Measurements from ENCODE around the gene TOMM20L. TPM values are rescaled to one million over a fixed set of nuclear protein-coding genes. Genes with fewer than 3 reads are reported as not detected.

The TOMM20L gene
- total and polyA plus RNA-seq, 2 of the 8 experiments (the other 6 are each of a cell fraction or from before 2014, with no cell fraction given) = not detected

Small RNAs within 50 kb of the gene (small RNA-seq; reads per million reads assigned to genes)
- gene RF00019 (ENCODE audit: insufficient read depth) = not detected

Other genes starting within 250 kb of the TOMM20L start
- 24.8 and 25.4 TPM in 2 replicates for gene ARMH4, start 243.7 kb upstream of the TOMM20L start, total RNA-seq (2021; fragmentation: NEBNext Ultra II Directional; extraction: Animal tissue kit (Norgen Biotek cat#: 25700))
- gene ARMH4, start 243.7 kb upstream of the TOMM20L start, polyA plus RNA-seq (2011; rRNA removed) = 6.4 and 7.1 TPM in 2 replicates
- gene ACTR10, start 195.8 kb upstream of the TOMM20L start, total RNA-seq (2021; fragmentation: NEBNext Ultra II Directional; extraction: Animal tissue kit (Norgen Biotek cat#: 25700)) = 33.9 and 34.6 TPM in 2 replicates
- 6.9 and 15.4 TPM in 2 replicates for gene ACTR10, start 195.8 kb upstream of the TOMM20L start, polyA plus RNA-seq (2011; rRNA removed)
- gene PSMA3, start 151.1 kb upstream of the TOMM20L start, total RNA-seq (2021; fragmentation: NEBNext Ultra II Directional; extraction: Animal tissue kit (Norgen Biotek cat#: 25700)) = 283 and 285 TPM in 2 replicates
- 244 and 507 TPM in 2 replicates for gene PSMA3, start 151.1 kb upstream of the TOMM20L start, polyA plus RNA-seq (2011; rRNA removed)
- 12.6 and 14.6 TPM in 2 replicates for gene ARID4A, start 97.4 kb upstream of the TOMM20L start, total RNA-seq (2021; fragmentation: NEBNext Ultra II Directional; extraction: Animal tissue kit (Norgen Biotek cat#: 25700))
- 1.9 and 2.1 TPM in 2 replicates for gene ARID4A, start 97.4 kb upstream of the TOMM20L start, polyA plus RNA-seq (2011; rRNA removed)
- 52.2 and 58.2 TPM in 2 replicates for gene TIMM9, start 31.6 kb downstream of the TOMM20L start, total RNA-seq (2021; fragmentation: NEBNext Ultra II Directional; extraction: Animal tissue kit (Norgen Biotek cat#: 25700))
- 12.3 and 24.0 TPM in 2 replicates for gene TIMM9, start 31.6 kb downstream of the TOMM20L start, polyA plus RNA-seq (2011; rRNA removed)
- 21.6 and 24.8 TPM in 2 replicates for gene KIAA0586, start 31.8 kb downstream of the TOMM20L start, total RNA-seq (2021; fragmentation: NEBNext Ultra II Directional; extraction: Animal tissue kit (Norgen Biotek cat#: 25700))
- gene KIAA0586, start 31.8 kb downstream of the TOMM20L start, polyA plus RNA-seq (2011; rRNA removed) = 3.6 and 7.2 TPM in 2 replicates
- 26.2 and 29.8 TPM in 2 replicates for gene DACT1, start 242.0 kb downstream of the TOMM20L start, total RNA-seq (2021; fragmentation: NEBNext Ultra II Directional; extraction: Animal tissue kit (Norgen Biotek cat#: 25700))
- gene DACT1, start 242.0 kb downstream of the TOMM20L start, polyA plus RNA-seq (2011; rRNA removed) = 3.2 and 4.7 TPM in 2 replicates